GM12865 (cell line): ENCODE measurements around the gene THOP1.

Experiments used
- DNase-seq: peaks from one replicate; pipeline ENCODE4 v3.0.0; 2010; ENCODE audit warnings: low read depth
- H3K4me3 ChIP-seq: 2 replicates; pipeline ENCODE4 v1.5.1; 2011; ENCODE audit warnings: mild to moderate bottlenecking, low read depth, low read length, control low read depth
- TF ChIP-seq, protein P1 (sequence below): IDR thresholded peaks from 2 replicates; pipeline ENCODE4 v1.5.1; 2011; ENCODE audit warnings: low read length, control low read depth, low read depth, inconsistent platforms; ENCODE audit not compliant: insufficient read depth; ENCODE audit errors: missing control alignments

The THOP1 gene

DNA sequence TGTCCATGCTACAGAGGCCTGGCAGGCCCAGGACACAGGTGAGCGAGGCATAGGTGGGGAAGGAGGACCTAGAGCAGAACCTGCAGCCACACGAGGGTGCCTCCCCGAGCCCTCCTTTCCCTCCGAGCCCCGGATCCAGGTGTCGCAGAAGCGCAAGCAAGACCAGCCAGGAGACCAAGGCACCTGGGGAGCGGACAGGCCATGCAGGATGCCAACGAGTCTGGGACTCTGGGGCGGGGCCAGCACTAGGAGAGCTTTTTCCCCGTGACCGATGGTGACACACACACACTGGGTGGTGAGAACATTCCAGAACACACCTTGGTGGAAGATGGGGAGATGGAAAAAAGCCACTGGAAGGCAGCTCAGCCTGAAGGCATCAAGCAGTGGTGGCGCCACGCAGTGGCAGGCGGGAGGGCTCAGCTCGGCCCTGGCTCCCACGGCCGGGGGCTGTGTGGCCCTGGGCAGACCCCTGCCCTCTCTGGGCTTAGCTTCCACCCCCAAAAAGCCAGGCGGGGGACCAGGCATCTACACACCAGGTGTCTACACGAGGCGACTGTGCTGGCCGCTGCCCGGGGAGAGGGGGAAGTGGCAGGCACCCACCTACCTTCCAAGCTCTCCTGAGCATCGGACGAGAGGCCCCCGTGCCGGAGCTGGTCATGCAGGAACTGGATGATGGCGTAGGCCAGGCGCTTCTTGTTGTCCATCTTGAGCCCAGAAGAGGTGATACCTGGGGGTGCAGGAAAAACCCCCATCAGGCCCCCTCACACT, 16.8 kb upstream of the THOP1 start:
- TF ChIP-seq, protein P1, sequence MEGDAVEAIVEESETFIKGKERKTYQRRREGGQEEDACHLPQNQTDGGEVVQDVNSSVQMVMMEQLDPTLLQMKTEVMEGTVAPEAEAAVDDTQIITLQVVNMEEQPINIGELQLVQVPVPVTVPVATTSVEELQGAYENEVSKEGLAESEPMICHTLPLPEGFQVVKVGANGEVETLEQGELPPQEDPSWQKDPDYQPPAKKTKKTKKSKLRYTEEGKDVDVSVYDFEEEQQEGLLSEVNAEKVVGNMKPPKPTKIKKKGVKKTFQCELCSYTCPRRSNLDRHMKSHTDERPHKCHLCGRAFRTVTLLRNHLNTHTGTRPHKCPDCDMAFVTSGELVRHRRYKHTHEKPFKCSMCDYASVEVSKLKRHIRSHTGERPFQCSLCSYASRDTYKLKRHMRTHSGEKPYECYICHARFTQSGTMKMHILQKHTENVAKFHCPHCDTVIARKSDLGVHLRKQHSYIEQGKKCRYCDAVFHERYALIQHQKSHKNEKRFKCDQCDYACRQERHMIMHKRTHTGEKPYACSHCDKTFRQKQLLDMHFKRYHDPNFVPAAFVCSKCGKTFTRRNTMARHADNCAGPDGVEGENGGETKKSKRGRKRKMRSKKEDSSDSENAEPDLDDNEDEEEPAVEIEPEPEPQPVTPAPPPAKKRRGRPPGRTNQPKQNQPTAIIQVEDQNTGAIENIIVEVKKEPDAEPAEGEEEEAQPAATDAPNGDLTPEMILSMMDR = no peak
- DNase-seq = no peak
- H3K4me3 ChIP-seq = no peak overlapping the region

DNA sequence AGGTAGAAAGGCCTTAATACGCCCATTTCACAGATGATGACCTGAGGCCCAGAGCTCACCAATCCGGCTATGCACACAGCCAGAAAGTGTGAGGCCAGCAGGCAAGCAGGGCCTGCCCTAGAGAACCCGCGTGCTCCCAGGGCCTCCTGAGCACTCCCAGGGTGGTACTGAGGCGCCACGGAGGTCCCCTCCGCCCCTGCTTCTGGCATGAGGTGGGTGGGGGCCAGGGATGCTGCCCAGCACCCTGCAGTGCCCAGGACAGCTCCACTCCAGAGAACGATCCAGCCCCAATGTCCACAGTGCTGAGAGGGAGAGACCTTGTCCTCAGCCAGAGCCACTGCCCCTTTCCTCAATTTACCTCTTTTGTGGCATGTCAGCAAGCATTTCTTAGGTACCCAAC, 16.1 kb upstream of the THOP1 start:
- TF ChIP-seq, protein P1 = no peak
- H3K4me3 ChIP-seq = no peak overlapping the region
- DNase-seq = no peak

DNA sequence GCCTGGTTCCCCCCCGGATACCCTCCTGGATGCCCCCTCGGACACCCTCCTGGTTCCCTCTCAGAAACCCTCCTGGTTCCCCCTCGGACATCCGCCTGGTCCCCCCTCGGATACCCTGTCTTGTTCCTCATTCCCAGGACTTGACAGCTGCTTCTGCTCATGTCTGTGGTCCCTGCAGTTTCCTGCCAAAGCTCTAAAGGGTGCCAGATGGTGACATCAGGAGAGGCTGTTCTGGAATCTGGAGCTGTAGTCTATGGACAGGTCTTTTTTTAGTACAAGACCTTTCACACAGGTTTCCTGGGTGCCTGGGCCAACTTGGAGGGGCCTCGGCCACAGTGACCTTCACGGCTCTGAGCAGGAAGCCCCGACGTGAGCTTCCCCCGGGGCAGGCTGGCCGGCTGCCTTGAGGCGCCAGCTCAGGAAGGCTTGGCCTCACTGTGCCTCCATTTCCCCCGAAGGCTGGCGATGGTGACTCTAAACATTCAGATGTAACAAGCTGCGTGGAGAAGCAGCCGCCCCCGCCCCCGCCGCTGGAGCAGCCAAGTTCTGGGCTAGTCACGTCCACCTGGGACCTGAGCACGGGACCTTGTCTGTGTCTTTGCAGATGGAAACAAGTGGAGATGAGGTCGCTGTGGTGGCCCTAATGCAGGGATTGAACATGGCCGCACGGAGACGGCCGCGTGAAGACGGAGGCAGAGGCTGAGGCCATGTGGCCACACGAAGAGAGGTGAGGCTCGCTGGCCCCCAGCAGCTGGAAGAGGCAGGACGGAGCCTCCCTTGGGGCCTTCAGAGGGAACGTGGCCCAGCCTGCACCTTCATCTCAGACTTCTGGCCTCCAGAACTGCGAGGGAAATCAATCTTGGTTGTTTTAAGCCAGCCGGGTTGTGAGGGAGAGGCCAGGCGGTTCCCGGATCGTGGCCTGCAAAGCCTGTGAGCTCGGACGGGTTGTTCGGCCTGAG, 15.0 kb upstream of the THOP1 start:
- TF ChIP-seq, protein P1 = no peak
- H3K4me3 ChIP-seq = no peak overlapping the region
- no peak for DNase-seq

DNA sequence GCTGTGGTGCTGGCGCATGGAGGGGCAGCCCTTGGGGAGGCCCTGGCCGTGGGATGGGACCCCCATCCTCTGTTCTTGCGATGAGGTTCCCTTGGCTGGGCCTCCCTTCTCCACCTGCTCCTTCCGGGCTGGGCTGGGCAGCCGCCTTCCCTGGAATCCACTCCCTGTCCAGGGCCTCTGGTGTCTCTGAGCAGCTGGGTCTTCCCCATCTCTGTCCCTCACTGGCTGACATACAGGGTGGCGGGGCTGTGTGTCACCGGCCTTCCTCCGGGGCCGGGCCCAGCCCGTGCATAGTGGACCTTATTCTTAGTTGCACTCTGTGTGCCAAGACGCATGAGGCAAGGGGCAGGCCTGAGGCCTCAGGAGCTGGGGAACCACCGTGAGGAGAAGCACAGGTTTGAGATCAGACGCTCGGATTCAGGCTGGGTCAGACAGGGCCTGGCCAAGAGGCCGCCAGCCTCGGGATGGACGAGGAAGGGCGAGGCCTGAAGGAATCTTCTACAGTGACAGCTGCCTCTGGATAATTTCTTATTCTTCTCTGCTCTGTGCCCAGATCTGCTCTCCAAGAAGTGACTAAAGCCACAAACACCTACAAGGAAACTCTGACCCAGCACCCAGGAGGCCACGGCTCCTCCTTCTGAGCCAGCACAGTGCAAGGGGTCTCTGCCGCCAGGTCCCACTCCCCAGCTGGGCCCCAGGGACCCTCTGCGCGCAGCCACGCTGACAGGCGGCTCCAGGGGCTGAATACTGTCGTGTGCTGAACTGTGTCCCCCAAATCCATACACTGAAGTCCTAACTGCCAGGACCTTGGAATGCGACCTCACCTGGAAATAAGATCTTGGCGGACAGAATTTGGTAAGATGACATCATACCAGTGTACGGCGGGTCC, 13.3 kb upstream of the THOP1 start:
- TF ChIP-seq, protein P1 = no peak
- no peak overlapping the region for H3K4me3 ChIP-seq
- no peak for DNase-seq

DNA sequence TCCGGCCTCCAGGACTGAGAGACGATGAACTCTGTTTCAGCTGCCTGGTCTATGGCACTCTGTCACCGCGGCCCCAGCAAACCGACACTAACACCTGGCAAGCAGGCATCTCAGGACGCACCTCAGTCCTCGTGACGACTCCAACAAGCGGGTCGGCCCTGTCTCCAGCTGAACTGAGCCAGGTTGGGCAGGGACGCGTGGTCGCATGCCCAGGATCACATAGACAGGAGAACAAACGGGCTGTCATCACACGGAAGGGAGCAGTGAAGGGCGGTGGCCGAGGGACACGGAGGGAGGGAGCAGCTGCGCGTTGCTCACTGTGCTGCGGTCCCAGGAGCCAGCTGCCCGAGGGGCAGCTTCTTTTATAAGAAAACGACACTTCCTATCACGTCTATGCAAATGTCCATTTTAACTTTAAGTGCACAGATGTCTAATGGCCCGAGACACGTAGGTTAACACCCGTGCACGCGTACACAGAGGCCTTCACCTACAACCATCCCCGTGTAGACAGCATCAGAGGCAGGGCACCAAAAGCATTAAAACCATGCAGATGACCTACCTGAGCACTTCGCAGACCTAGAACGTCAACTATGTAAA, 11.1 kb upstream of the THOP1 start:
- no peak for DNase-seq
- TF ChIP-seq, protein P1 = no peak
- H3K4me3 ChIP-seq = no peak overlapping the region

DNA sequence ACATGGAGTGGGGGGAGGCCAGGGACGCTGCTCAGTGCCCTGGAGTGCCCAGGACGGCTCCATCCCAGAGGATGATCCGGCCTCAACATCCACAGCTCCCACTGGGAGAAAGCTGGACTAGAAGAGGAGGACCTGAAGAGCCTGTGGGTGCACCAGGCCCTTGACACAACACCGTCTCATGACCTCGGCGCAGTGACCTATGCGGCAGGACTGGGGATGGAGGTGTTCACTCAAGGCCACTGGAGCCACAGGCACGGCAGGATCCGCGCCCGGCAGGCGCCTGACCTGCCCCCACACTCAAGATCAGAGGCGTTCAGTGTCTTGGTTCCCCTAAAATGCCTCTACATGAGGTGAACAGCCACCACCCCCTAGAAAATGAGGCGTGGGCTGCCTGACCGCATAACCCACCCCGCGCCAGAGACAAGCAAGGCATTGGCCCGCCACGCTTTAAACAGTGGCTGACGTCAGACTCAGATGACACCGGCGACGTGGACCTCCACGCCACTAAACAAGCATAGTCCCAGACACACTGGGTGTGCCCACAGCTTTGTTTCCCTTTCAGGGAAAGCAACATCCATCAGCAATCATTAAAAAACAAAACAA, 10.2 kb upstream of the THOP1 start:
- H3K4me3 ChIP-seq = no peak overlapping the region
- DNase-seq = no peak
- TF ChIP-seq, protein P1 = no peak
